GM19099 (cell line): ENCODE measurements around the gene NDUFA12.

Experiments used
- POLR2A ChIP-seq: IDR thresholded peaks from 3 replicates; pipeline ENCODE4 v1.6.1; 2011; ENCODE audit warnings: low read depth; ENCODE audit not compliant: insufficient read length; ENCODE audit errors: extremely low read depth

NDUFA12 gene

DNA sequence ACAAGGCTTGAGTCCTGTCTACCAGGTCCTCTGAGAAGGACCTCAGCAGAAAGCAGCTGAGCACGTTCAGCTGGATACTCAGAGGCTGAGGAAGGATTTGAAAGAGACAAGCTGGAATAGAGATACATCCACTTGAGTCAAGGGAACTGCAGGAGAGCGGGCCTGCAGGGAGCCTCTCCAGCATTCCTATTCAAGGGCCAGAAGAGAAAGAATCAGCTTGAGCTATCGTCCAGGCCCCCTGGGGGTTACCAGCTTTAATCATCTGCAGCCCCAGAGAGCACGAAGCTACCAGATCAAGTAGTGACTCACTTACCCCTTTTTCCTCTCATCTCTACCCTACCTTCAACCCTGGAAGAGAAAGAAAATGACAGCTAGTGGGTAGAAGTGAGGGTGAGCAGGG lies 80.9 kb downstream of the NDUFA12 start:
- TF ChIP-seq POLR2A, result no peak
